ENCODE data around the gene FAM168A.

Gene FAM168A

GRCh38 chr11:73361953-73362776 is 235.7 kb downstream of the FAM168A start:
- ATAC-seq = no peak

GRCh38 chr11:73360743-73361369 is 237.1 kb downstream of the FAM168A start:
- ATAC-seq = no peak

GRCh38 chr11:73359930-73360742 is 237.8 kb downstream of the FAM168A start:
- no peak for ATAC-seq

DNA sequence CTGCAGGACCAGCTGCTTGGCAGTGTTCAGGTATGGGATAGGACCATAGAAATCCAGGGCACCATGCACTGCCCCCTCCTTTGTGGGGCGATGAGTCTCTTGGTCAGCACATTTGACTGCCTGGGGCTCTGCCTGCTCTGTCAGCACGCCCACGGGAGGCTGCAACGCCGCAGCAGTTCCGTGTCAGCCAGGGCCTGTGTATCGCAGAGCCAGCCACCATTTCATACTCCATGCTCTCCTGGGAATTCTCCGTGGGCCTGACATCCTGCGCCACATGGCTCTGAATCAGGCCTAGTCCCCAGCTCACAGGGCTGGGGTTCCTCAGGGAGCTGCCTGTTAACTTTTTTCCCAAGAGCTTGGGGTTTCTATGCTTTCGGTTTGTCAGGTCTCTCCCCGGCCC is 238.6 kb downstream of the FAM168A start:
- no peak for ATAC-seq

DNA sequence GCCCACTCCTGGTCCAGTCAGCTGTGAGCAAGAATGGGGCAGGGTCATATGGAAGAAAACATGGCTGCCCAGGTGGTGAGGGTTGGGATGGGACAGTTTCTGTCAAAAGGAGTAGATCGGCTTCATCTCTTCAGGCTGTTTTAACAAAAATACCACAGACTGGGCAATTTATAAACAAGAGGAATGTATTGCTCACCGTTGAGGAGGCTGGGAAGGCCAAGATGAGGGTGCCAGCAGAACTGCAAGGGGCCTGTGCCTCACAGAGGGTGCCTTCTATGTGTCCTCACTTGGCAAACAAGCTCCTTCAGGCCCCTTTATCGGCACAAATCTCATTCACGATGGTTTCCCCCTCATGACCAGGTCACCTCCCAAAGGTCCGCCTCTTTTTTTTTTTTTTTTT is 239.8 kb downstream of the FAM168A start:
- no peak for ATAC-seq

DNA sequence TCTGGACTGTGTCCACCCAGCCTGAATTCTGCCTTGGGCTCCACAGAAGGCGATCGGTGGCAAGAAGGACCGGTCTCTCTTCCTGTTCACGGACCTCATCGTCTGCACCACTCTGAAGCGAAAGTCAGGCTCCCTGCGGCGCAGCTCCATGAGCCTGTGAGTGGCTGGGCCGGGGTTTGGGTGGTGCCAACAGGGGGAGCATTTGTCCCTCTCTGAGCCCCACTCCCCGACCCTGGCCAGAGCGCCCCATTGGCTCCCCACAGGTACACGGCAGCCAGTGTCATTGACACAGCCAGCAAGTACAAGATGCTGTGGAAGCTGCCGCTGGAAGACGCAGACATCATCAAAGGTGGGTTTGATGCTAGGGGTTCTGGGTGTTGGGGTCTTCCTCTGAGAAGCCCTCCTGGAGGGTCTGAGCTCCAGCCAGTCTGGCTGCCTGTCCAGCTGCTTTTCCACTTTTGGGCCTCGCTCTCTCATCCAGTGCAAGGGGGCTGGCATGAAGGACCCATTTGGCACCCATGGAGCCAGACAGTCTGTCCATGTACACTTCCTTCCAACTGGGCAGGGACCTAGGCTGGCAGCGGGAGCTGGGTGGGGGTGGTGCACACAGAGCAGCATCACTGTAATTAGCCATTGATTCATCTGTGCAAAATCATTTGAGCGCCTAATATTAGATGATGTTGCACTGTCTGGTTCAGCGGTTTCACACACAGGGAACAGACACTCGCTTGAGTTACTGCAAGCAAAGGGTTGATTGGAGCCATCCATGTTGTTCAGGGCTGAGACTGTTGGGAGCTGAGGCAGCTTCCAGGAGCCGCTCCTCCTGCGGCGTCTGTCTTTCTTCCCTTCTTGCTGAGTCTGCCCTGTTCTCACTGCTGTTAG is 240.7 kb downstream of the FAM168A start:
- no peak for ATAC-seq

DNA sequence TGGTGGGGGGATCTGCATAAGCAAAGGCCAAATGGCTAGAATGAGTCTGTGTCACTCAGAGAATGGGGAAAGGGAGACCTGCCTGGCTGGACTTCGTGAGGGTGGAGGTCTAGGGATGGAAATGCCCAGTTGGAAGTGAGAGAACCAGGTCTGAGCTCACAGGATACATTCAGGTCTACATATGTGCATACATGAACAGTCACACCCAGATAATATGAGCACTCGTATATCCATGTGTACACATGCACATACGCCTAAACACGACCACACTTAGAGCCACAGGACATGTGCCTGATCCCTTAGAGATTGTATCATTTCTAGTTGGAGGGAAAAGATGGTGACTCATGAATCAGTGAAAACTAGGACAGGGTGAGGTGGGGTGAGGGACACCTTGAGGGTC is 242.8 kb downstream of the FAM168A start:
- no peak for ATAC-seq

- ATAC-seq = no peak
Measured at GRCh38 chr11:73353422-73353821, 244.5 kb downstream of the FAM168A start.

GRCh38 chr11:73350908-73351636 is 246.8 kb downstream of the FAM168A start:
- peak; percentile 64 to 67 for ATAC-seq

Data from activated CD4-positive, CD25-positive, alpha-beta regulatory T cell treated with anti-CD3 and anti-CD28 coated beads, Interleukin-2, amount 50 U/mL, for 24 hours (primary cell).